Measurements from ENCODE around the gene CORO7. TPM values are rescaled to one million over a fixed set of nuclear protein-coding genes. Genes with fewer than 3 reads are reported as not detected.

The CORO7 gene
- total and polyA plus RNA-seq, 9 of the 15 experiments (the other 6 are each of a cell fraction or from before 2014, with no cell fraction given), result 0.45 to 77.2 (median 18.7) TPM

- Histone ChIP-seq H3K27me3 (ENCODE audit: control insufficient read depth in 2 of 2, insufficient read depth in 2 of 2, low read length in 2 of 2) (no peaks in the 10 kb centered on the region), H4K20me1 (replicated peaks; ENCODE audit: control insufficient read depth, insufficient read depth, low read length) (no peaks in the 10 kb centered on the region), H3K79me2 (ENCODE audit: control insufficient read depth, insufficient read depth, low read length) (peaks cover 76% of the 10 kb centered on the region), H3K9me3 (replicated peaks; ENCODE audit: control insufficient read depth, insufficient read depth, low read depth, low read length) (no peaks in the 10 kb centered on the region), H3K9me1 (ENCODE audit: control insufficient read depth, insufficient read depth, low read length) (no peaks in the 10 kb centered on the region), H3K4me1 (replicated peaks in 1 of 2; ENCODE audit: control insufficient read depth in 2 of 2, insufficient read depth in 2 of 2, low read length in 2 of 2) (peaks cover 13 to 25% of the 10 kb centered on the region in 2 experiments; a peak in 4 of 5 replicates), H3K4me3 (no peak overlapping the region), H3K4me2 (ENCODE audit: insufficient read depth, low read length) (no peak overlapping the region), H3K9ac (ENCODE audit: insufficient read depth in 1 of 2, low read depth in 2 of 2, low read length in 2 of 2) (no peak overlapping the region), H3K27ac (ENCODE audit: extremely low read depth, low read depth, low read length) (no peak overlapping the region), H3K36me3 (ENCODE audit: control insufficient read depth, insufficient read depth, low read length) (peaks cover 56% of the 10 kb centered on the region), H2AFZ (ENCODE audit: low read depth, low read length) (no peak overlapping the region)
- in situ Hi-C loops (cut with MboI), result no loop called here
- DNase-seq (ENCODE audit: extremely low read depth in 1 of 4, low spot score in 3 of 4), result no peak
- intact Hi-C loops (cut with micrococcal nuclease), result no loop called here
- ChIA-PET CTCF (ENCODE audit: low intra/inter-chr PET ratio) (no interaction called here), POLR2A (interaction anchor here (0.7 to 3.1 kb wide), 2 partner anchors 12 to 1676 kb away, joined by 3 to 12 read pairs; partner anchors contain the start of genes CORO7 and SRRM2)
- no peak for TF ChIP-seq ZNF407 (IDR thresholded peaks at IDR 0.05; ENCODE audit: low read depth)
- TF ChIP-seq MAFG (tag; conservative IDR thresholded peaks at IDR 0.05), result no peak
- TF ChIP-seq CEBPG (CRISPR knock-in tag; IDR thresholded peaks at IDR 0.05), result no peak
- TF ChIP-seq CEBPG (tag; conservative IDR thresholded peaks at IDR 0.05 in 1 of 2, IDR thresholded peaks at IDR 0.05 in 1 of 2), result no peak
- TF ChIP-seq MEF2D (tag; conservative IDR thresholded peaks at IDR 0.05; ENCODE audit: low read depth), result no peak
- TF ChIP-seq CTCF (IDR thresholded peaks at IDR 0.05 in 2 of 3, conservative IDR thresholded peaks at IDR 0.05 in 1 of 3; ENCODE audit: insufficient read depth in 2 of 3, low read depth in 1 of 3, low read length in 3 of 3), result no peak
- no peak for TF ChIP-seq ARID3A (IDR thresholded peaks at IDR 0.05; ENCODE audit: borderline replicate concordance, low read depth, low read length)
- no peak for ATAC-seq
- BruUV-seq (replicated peaks), result no TSS peak
- 96% methylated on average over 6 of the region's 7 CpGs for WGBS (ENCODE audit: insufficient coverage, low coverage, missing lambda C conversion rate)
- FAIRE-seq, result no peak
Observed at GRCh38 chr16:4428500-4428899, 12.1 kb upstream of the CORO7 start.

All from K562 (cell line).